OCI-LY7 (cell line): ENCODE results near the gene ZBTB20.

Experiments
- CTCF ChIP-seq: fragments of 200-600 bp; sonication (generic); conservative IDR thresholded peaks from 2 replicates; pipeline ENCODE4 v1.5.1; 2014; ENCODE audit warnings: mild to moderate bottlenecking, antibody characterized with exemption, low read length, moderate library complexity, mixed read lengths
- EZH2phosphoT487 ChIP-seq: fragments of 200-600 bp; sonication (generic); IDR thresholded peaks from 2 replicates; pipeline ENCODE4 v1.6.1; 2018; ENCODE audit warnings: low read depth, borderline replicate concordance, mild to moderate bottlenecking, mixed run types, antibody characterized with exemption, low read length, moderate library complexity, mixed read lengths

- TF ChIP-seq CTCF (no peak), EZH2phosphoT487 (no peak)
These were observed 495.5 kb downstream of the ZBTB20 start for GRCh38 chr3:114651555-114651954.
